Adrenal gland (tissue), 12 donors: Measurements from ENCODE around the gene CC2D2B. TPM values are rescaled to one million over a fixed set of nuclear protein-coding genes. Genes with fewer than 3 reads are reported as not detected.

Source experiments
- DNase-seq, 7 donors: peaks; one replicate each; pipeline ENCODE4 v3.0.0-alpha.2; 2019 to 2020
- H3K27ac ChIP-seq, 5 donors: fragments of 200-600 bp; sonication (generic) in 4 of 5; 1 replicate in 3 of 5; 2 replicates in 2 of 5; pipeline versions ENCODE4 v1.5.1 to v1.8.0; 2016 to 2020; ENCODE audit warnings: mild to moderate bottlenecking in 1 of 5
- H3K27me3 ChIP-seq: fragments of 200-600 bp; 2 replicates; pipeline ENCODE4 v1.8.0; 2021
- H3K36me3 ChIP-seq, 2 donors: fragments of 200-600 bp; replicated peaks in 1 of 2; 1 replicate in 1 of 2; 2 replicates in 1 of 2; pipeline versions ENCODE4 v1.5.1 to v1.8.0; 2018 to 2022
- H3K4me1 ChIP-seq, 2 donors: fragments of 200-600 bp; replicated peaks in 1 of 2; 1 replicate in 1 of 2; 2 replicates in 1 of 2; pipeline versions ENCODE4 v1.5.1 to v1.8.0; 2018 to 2021
- H3K4me3 ChIP-seq, 4 donors: fragments of 200-600 bp; sonication (generic) in 3 of 4; one replicate each; pipeline ENCODE4 v1.5.1; 2016 to 2018
- H3K9me3 ChIP-seq, 3 donors: fragments of 200-600 bp; sonication (generic) in 1 of 3; replicated peaks in 1 of 3; 1 replicate in 2 of 3; 2 replicates in 1 of 3; pipeline versions ENCODE4 v1.5.1 to v1.8.0; 2016 to 2021
- CTCF ChIP-seq, 6 experiments: fragments of 450-650 bp in 4 of 6; fragments of 200-600 bp in 2 of 6; sonication (generic) in 1 of 6; IDR thresholded peaks; 1 replicate in 5 of 6; 2 replicates in 1 of 6; pipeline versions ENCODE4 v1.5.1 to v1.8.0; 2016 to 2021; ENCODE audit warnings: antibody characterized with exemption in 6 of 6, mild to moderate bottlenecking in 2 of 6, moderate library complexity in 1 of 6
- POLR2A ChIP-seq, 2 donors: fragments of 450-650 bp; IDR thresholded peaks; one replicate each; pipeline ENCODE4 v1.6.1; 2017; ENCODE audit warnings: antibody characterized with exemption in 2 of 2, mild to moderate bottlenecking in 2 of 2, moderate library complexity in 1 of 2
- WGBS, 4 donors: extraction: QIAGEN DNeasy Blood & Tissue Kit in 2 of 4; methylation state at CpG; one replicate each; pipeline versions ENCODE4 v1.1.5 to v1.1.7; 2013 to 2017; 5-methylcytosine and 5-hydroxymethylcytosine counted together
- intact Hi-C, 2 donors: fragments of 100-400 bp; cut with DNase I; formaldehyde crosslinking; loops; one replicate each; pipeline versions ENCODE4 v1.14.1 to v1.15.0; 2022 to 2023
- microRNA-seq, 3 donors: library from miRNA; unstranded; fragments of <30 nt; microRNA quantifications; one replicate each; pipeline ENCODE4, GENCODE V29; 2017 to 2020
- polyA plus RNA-seq, 3 donors: library from polyadenylated mRNA; stranded (reverse); fragments of 200-250 nt in 2 of 3; fragments of 350-450 nt in 1 of 3; fragmentation: Illumina TruSeq in 1 of 3; extraction: RNeasy Lipid Tissue Mini Kit (QIAGEN cat#74804) in 1 of 3; gene quantifications; one replicate each; pipeline ENCODE4 v1.2.3, GENCODE V29; 2013 to 2014
- small RNA-seq, 2 donors: library from RNA; depleted of rRNA; stranded (forward); fragments of <200 nt; gene quantifications; one replicate each; pipeline ENCODE3, GENCODE V24; 2016
- total RNA-seq, 9 donors: library from RNA; depleted of rRNA in 4 of 9; stranded (reverse); fragments of >200 nt in 4 of 9; fragments of 120-200 nt in 1 of 9; fragmentation: NEBNext Ultra II Directional in 1 of 9; extraction: Animal tissue kit (Norgen Biotek cat#: 25700) in 1 of 9; gene quantifications; one replicate each; pipeline versions ENCODE4 v1.1.0 to v1.2.4, GENCODE V29; 2013 to 2023
- donor health status: healthy with polysubstance abuse.
- donor health status: Bipolar disorder and iron deficiency.
- donor health status: DM: yes; HTN: yes; CAD: no.
- donor health status: DM: no; HTN: no; CAD: no.
- donor health status: DM: no; HTN: no; CAD: no.
- donor health status: DM: yes; HTN: yes; CAD: no.

The CC2D2B gene
- total and polyA plus RNA-seq, 12 donors, result 0.29 to 3.4 (median 0.99) TPM; not detected in 1

GRCh38 chr10:96077156-96077555, 169.4 kb downstream of the CC2D2B start:
- 83 to 97% (median 90%) methylated on average over 3 of the region's 3 CpGs for WGBS, 4 donors
- H3K4me1 ChIP-seq, result no peaks in the 10 kb centered on the region

GRCh38 chr10:96082153-96082552, 174.4 kb downstream of the CC2D2B start:
- DNase-seq, result no peak
- TF ChIP-seq CTCF (IDR thresholded peaks at IDR 0.05) (no peak), POLR2A (IDR thresholded peaks at IDR 0.05) (no peak)
- WGBS, 4 donors, result 94 to 97% (median 96%) methylated on average over 2 of the region's 2 CpGs
- intact Hi-C loops, result no loop called here
- H3K4me3 ChIP-seq, result no peak overlapping the region
- no peaks in the 10 kb centered on the region for H3K9me3 ChIP-seq
- no peaks in the 10 kb centered on the region for H3K36me3 ChIP-seq
- no peak overlapping the region for H3K27ac ChIP-seq
- no peaks in the 10 kb centered on the region for H3K27me3 ChIP-seq
- no peaks in the 10 kb centered on the region for H3K4me1 ChIP-seq

More at GRCh38 chr10:96077156-96077555, 169.4 kb downstream of the CC2D2B start:
- Histone ChIP-seq H3K27ac (no peak overlapping the region), H3K9me3 (no peaks in the 10 kb centered on the region), H3K27me3 (no peaks in the 10 kb centered on the region), H3K36me3 (no peaks in the 10 kb centered on the region), H3K4me3 (no peak overlapping the region)
- intact Hi-C loops, result no loop called here
- TF ChIP-seq POLR2A (IDR thresholded peaks at IDR 0.05) (no peak), CTCF (IDR thresholded peaks at IDR 0.05) (no peak)
- DNase-seq, result no peak

Small RNA genes lying within 50 kb of the gene (microRNA-seq; reads per million reads assigned to microRNA genes)
- 16.1 to 31.3 (median 24.0) reads per million in 3 donors for gene MIR3157

Small RNA genes lying within 50 kb of the gene (small RNA-seq; reads per million reads assigned to genes)
- gene MIR3157, result 0 to 0.08 reads per million in 2 donors

Other genes starting within 250 kb of the CC2D2B start
- gene TCTN3, start 214.0 kb upstream of the CC2D2B start, total RNA-seq, result 10 to 100 TPM; 18.4 to 52.2 (median 43.7) TPM
- gene TCTN3, start 214.0 kb upstream of the CC2D2B start, polyA plus RNA-seq, result 10 to 100 TPM; 14.2 to 72.3 (median 18.0) TPM
- 10 to 100 TPM; 13.7 to 35.2 (median 22.0) TPM for gene ENTPD1, start 151.8 kb upstream of the CC2D2B start, total RNA-seq
- 10 to 100 TPM in 1 of 3 donors, 1 to 10 TPM in 2; 4.5 to 12.6 (median 8.0) TPM for gene ENTPD1, start 151.8 kb upstream of the CC2D2B start, polyA plus RNA-seq
- 10 to 100 TPM in 1 of 9 donors, 1 to 10 TPM in 8; 4.1 to 10.7 (median 6.1) TPM for gene CCNJ, start 135.6 kb downstream of the CC2D2B start, total RNA-seq
- gene CCNJ, start 135.6 kb downstream of the CC2D2B start, polyA plus RNA-seq, result 1 to 10 TPM; 3.4 to 6.5 (median 3.8) TPM
- 10 to 100 TPM in 7 of 9 donors, 1 to 10 TPM in 2; 6.3 to 56.0 (median 17.8) TPM for gene ZNF518A, start 222.3 kb downstream of the CC2D2B start, total RNA-seq
- 10 to 100 TPM in 2 of 3 donors, 1 to 10 TPM in 1; 7.8 to 12.1 (median 11.6) TPM for gene ZNF518A, start 222.3 kb downstream of the CC2D2B start, polyA plus RNA-seq